Activated CD4-positive, alpha-beta T cell treated with anti-CD3 and anti-CD28 coated beads, Interleukin-2, amount 50 U/mL, for 4 hours (primary cell): ENCODE results near the gene KCNJ10.

ENCODE experiments used
- DNase-seq, 2 experiments: peaks; one replicate each; pipeline ENCODE4 v3.0.0-alpha.2; 2020

The KCNJ10 gene

DNA sequence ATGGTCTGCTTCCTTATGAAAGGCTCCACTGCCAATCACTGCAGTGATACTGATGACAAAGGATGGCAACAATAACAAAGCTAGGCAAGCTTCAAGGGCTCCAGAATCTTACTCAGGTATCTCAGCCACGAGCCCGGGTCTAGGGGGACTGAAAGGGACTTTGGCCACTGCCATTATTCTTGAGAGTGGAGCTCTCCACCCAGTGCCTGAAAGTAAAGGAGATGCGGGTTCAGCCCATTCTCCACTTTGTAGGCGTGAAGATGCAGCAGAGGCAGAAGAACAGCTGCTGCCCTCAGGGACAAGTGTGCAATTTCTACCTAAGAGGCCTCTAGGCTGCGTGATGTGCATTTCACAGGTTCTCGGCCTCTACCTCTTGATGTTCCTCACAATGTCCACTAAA lies 84.5 kb downstream of the KCNJ10 start:
- DNase-seq: no peak

DNA sequence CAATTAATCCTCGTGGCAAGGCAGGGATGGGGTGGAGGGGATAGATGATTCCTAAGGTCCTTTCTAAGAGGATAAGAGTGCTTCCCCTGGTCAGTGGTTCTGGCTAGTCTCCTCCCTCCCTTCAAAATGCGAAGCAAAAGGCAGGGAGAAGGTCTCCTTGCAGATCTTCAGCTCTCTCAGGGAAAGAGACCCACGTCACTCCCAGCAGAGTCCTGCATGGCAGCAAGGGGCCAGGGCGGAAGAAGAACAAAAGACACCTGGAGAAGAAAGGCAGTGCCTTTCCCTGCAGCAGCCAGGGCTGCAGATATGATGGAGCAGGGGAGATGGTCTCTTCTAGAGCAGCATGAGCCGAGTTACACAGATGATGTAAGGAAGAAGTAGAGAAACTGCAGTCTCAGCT lies 86.3 kb downstream of the KCNJ10 start:
- DNase-seq: no peak

DNA sequence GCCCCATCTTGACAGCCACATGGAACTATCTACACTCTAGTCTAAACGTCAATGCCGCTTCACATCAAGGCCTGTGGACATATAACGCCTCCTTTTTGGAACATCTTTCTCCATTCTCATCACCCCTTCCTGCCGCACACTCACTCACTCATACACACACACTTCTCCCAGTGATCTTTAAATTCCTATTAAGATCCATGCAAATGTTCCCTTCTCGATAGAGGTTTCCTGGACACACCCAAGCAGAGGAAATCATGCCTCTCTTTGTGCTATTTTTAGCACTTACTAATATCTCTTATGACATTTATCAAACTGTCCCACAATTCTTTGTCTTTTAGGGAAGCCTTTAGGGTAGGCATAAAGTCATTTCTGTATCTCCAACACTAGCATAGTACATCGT lies 87.7 kb downstream of the KCNJ10 start:
- DNase-seq: no peak

DNA sequence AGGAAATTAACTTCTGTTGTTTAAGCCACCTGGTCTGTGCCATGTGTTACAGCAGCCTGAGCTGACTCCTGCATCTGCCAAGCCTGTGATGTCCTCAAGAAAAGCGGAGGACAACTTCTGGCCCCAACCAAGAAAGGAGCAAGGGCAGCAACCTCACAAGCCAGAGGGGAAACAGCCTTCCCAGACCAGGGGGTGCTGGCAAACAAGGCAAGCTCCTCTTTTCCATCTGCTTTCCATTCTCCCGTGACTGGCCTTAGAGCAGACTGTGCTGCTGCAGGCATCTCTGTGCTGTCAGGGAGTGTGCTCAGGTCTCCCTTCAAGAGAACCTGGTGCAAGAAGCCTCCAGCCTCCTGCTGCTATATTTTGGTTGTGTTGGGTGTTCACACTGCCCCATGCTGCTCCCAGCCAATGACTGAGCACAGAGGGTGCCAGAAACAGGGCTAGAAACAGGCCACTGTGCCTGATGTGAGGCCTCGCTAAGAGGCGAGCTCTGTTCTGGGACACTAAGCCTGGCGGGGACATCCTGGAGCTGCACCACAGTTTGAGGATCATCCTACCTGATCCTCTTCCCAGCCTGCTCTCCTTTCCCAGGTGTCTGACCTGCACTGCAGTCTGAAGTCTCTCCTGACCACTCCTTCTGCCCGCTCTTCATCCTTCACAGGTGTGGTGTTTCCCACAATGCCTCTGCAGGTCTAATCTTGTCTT lies 88.5 kb downstream of the KCNJ10 start:
- DNase-seq: no peak

DNA sequence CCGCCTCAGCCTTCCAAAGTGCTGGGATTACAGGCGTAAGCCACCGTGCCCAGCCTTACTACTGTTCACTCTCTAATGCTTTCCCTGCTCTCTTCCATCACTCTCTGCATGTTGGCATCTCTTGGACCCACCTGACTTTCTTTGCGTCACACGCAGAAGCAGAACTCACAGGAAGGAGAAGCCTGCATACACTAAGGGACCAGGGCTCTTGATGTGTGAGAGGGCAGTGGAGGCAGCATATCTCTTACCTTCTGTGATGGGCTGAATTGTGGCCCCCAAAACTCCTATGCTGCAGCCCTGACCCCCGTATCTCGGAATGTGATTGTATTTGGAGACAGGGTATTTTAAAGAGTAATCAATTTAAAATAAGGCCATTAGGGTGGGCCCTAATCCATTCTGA lies 89.2 kb downstream of the KCNJ10 start:
- DNase-seq: no peak

DNA sequence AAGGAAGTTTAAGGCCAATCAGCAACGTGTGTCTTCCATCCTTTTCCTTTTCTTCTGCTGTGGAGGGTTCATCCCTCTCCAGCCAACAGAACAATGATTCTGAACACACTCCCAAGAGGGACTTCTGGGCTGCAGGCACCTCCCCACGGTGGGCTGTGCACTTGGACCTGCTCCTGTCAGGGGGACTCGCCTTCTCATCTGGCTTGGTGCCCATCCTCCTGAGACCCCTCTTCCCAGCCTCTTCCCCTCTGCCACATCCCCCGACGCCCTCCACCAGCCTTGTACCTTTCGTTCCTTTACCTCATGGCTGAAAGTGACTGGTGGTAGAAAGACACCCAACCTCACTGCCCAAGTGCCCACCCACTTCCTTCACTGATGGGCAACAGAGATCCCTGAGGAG lies 89.9 kb downstream of the KCNJ10 start:
- DNase-seq: no peak

DNA sequence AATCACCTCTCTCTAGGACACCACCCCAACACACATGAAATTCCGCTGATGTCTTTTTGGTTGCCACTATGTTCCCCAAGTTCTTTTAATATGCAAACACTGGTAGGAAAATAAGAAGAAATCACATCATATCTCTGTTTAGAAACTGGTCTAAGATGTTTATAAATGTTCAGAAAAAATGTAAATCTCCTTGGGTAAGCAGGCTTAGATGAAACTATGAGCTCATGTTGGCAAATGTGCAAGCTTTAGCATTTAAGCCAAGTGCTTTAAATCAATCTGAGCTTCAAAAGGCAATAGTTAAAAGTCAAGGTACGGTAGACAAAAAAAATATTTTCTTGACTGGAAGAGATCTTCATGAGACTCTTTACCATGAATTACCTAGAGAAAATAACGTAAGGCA lies 90.7 kb downstream of the KCNJ10 start:
- no peak for DNase-seq

DNA sequence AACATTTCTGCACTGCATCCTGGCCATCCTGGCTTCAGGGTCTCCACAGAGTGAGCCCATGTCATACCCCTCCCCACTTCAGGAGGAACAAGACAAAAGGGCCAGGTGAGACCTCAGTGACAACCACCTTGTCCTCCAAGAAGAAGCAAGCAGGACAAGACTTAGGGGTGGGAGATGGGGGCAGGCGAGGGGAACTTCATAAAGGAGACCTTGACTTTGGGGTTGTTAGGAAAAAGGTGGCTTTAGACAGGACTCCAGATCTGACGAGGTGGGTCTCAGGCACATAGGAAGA lies 91.9 kb downstream of the KCNJ10 start:
- no peak for DNase-seq

DNA sequence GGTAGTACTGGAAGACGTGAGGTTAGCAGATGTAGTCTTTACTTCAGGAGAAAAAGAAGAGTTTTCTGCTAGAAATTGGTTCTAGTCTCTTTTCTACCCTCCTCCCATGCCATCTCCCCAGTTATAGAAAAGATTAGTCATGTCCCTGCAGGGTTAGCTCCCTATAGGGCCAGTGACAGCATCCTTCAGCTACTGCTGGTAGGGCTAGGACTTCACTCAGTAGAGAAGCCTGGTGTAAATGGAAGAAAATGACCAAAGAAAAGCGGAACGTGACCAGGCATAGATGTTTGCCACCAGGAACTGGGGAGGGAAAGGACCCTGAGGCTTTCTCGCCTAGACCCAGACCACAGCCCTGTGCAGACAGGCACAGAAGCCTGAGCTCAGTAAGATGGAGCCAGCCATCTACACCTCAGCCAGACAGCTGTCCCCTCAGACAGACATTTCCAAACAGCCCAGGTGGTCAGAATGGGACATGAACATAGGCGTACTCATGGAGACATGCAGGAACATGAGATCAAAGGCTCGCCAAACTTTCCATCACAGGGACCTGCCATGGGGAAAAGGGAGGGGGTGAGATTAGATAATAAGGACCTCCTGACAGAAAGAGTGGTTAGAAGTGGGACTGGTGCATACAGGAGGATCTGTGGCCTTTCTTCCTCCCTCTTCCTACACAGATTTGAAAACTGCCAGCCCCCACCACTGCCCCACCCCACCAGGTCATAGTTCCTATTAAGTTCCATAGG lies 92.4 kb downstream of the KCNJ10 start:
- DNase-seq: no peak

DNA sequence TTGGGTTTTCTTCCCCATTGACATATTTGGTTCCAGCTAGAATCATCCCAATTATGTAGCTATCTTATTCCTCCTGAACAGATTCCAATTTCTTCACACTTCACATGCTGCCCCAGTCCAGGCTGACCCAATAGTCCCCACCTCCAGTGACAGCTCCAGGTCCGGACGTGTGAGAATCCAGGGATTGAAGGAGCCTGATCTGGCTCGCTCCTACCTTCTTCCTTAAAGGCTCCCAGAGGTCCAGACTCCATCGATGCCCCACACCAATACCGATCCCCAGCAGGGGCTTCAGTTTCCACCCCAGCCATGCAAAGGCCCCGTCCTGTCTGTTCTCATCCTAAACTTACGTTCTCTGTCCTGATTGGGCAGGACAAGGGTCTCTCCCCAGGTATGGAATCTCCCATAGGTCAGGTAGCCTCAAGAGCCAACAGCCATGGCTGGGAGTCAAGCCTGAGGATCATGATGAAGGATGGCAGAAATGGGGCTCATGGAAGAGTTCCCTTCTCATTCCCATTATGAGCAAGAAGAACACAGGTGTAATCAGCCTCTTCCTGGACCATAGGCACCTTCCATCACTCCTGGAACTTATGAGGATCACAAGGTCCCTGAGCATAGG lies 95.5 kb downstream of the KCNJ10 start:
- no peak for DNase-seq

DNA sequence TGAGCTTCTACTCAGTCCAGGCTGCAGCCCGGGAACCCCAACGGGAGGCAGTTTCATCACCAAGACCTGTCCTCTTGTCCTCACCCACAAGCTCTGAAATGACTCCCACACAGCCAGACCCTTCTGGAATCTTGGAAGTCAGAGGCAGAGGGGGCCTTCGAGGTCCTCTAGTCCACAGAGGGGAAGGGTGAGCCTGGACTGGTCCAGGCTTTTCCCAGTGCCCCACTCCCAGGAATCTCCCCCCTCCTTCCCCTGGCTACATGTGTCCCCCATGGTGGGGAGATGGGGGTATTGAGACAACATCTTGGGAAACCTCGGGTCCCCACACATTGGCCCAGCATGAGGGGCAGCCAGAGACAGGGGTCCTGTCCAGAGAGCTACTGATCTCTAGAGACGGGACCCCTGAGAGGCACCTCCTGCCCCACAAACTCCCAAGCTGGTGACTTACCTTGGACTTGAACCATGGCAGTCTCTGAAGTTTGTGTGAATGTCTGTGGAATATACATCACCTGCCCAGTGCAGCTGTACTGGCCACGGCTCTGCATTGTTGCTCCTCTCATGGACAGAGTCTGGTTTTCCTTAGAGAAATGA lies 96.5 kb downstream of the KCNJ10 start:
- no peak for DNase-seq

DNA sequence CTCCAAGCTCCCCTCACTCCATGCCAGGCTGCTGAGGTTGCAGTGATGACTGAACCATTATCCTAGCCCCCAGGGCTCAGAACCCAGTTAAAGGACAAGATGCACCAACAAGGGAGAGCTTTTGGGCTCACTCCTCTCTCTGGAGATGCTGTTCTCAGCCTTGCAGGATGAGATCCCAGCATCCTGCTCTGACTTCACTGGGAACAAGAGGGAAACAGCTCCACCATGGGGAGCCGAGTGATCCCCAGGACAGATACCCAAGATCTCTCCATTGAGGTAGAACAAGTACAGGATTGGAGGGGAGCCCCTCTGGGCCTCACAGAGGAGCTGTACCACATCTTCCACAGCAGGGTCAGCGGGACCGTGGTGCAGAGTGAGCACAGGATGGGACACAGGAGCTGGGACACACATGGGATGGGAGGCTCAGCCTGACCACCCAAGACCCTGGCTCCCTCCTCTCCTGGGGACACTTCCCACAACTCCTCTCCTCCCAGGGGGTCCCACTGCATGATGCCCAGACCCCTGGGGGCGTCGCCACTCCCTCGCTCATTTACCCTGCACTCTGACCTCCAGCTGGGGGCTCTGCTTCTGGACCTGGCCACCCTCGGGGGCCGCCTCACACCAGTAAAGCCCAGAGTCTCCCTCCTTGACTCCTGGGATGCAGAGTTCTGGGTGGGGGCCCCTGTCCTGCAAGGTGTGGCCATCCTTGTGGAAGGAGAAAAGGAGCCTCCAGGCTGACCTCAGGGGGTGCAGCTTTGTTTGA lies 97.3 kb downstream of the KCNJ10 start:
- DNase-seq: no peak

DNA sequence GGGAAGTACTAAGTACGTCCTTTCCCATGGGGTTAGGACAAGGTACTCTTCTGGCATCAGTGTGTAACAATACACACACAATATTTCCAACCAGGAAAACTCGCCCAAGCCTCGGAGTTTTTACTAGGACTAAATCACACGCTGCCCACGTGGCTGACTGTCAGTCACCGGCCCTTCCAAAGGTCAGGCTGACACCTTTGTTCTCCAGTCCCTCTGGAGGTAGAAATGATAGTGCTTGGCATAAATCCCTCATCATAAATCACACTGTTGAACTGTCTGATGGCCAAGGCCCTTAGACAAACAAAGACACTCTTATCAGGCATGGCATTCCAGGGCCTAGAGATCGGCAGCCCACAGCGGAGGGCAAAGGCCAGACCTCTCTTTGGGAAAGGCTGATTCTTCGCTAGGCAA lies 99.0 kb downstream of the KCNJ10 start:
- no peak for DNase-seq

DNA sequence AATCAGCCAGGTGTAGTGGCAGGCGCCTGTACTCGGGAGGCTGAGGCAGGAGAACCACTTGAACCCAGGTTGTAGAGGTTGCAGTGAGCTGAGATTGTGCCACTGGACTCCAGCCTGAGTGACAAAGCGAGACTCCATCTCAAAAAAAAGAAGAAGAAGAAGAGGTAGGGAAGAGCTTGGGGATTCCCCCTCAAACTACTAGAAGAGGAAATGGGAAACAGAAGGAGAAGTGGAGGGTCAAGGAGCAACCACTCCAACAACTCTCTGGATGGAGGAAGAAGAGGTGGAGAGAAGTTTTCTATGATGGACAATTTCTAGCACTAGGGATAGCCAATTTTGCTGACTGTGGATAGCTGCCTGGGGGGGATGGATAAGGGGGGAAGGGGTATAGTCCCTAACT lies 101.1 kb downstream of the KCNJ10 start:
- no peak for DNase-seq

DNA sequence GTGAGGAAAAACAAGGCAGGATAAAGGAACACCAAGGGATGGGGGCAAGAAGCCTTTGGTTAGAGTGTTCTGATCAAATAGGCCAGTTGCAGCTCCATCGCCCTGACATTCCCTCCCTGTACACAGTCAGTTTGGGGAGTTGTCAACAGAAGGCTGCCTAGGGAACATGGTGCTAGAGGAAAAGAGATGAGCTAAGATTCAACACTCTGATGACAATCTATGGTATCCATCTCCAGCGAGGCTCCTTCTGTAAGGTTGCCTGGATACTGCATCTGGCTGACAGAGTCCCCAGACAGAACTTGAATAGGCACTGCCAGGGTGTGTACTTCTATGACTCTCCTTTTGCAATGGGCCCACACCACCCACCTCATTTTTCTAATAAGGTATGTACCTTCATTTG lies 104.7 kb downstream of the KCNJ10 start:
- no peak for DNase-seq

DNA sequence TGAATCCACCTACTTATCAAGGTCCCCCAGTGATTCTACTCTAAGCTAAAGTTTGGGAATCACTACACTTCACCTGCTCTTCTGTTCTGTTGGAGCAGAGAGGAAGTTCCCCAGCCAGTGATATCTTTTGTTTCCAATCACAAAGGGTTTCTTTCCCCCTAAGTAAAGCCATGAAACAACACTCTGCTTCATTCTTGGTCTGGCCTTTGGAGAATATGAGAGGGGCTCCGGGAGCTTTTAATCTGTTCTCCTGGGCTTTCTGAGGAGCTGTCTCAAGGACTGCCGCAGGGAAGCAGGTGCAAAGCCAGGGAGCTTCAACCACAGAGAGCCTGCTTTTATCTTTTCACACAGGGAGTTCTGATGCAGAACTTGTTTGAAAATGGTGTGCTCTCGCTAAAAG lies 105.8 kb downstream of the KCNJ10 start:
- DNase-seq: no peak

DNA sequence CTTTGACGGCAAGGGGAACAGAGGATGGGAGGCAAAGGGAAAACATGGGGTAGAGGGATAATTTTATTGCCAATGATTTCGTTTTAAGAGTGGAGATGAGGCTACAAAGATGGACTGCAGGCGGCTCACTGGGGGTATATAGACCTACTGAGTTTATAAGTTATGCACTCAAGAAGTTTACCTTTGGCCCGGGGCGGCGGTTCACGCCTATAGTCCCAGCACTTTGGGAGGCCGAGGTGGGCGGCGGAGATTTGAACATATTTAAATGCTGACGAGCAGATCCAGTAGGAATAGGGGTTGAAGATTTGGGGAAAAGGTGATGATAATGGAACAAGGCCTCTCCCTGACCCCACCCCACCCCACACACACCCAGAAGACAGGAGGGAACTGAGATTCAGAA lies 107.8 kb downstream of the KCNJ10 start:
- DNase-seq: no peak

DNA sequence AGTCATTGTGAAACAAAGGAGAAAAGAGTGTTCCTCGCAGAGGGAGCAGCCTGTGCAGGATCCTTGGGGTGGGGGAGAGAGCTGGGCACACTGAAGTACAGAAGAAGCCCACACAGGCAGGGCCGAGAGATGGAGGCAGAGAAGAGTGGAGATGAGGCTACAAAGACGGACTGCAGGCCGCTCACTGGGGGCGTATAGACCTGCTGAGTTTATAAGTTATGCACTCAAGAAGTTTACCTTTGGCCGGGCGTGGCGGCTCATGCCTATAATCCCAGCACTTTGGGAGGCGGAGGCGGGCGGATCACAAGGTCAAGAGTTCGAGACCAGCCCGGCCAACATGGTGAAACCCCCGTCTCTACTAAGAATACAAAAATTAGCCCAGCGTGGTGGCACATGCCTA lies 108.3 kb downstream of the KCNJ10 start:
- no peak for DNase-seq

DNA sequence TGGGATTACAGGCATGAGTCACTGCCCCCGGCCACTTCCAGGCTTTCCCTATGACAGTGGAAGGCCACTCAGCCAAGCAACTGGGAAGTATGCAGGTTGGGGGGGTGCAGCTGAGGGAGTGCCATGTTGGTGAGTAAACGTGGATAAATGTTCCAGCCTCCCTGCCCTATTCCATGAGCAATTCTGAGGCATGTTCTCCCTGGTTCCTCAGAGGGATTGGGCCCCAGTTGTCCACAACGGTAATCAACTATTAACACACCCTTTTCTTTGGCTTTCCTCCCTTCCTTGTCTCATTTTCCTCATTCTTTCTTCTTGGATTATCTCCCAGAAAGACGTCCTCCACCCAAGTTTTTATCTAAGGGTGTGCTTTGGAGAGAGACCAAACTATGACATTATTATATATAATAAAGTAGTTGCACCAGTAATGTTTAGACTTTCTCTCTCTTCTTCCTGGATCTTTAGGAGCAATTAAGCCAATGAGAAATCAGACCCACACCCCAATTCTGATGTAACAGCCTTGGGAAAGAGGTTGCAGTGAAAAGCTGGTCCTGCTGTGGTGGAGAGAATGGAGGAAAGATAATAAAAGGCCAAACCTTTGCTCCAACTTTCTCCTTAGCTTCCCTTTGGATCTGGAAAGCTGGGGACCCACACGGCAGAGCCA lies 109.1 kb downstream of the KCNJ10 start:
- no peak for DNase-seq

DNA sequence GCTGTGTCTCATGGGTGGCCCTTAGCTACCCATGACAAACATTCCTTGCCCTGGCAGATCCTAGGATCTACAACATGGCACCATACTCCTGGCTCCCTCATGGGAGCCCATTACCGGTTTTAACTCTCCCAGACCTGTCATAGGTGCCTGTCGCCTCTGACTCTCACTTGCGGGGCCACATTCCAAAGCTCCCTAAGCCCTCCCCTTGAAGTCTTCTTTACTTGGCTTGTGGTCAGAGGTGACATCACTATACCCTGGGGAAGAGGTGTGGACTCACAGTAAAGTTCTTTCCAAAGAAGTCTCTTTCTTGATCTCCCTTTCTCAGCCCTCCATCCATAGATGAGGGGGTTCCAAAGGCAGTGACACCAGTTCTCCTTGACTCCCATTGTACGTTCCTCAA lies 110.5 kb downstream of the KCNJ10 start:
- no peak for DNase-seq

DNA sequence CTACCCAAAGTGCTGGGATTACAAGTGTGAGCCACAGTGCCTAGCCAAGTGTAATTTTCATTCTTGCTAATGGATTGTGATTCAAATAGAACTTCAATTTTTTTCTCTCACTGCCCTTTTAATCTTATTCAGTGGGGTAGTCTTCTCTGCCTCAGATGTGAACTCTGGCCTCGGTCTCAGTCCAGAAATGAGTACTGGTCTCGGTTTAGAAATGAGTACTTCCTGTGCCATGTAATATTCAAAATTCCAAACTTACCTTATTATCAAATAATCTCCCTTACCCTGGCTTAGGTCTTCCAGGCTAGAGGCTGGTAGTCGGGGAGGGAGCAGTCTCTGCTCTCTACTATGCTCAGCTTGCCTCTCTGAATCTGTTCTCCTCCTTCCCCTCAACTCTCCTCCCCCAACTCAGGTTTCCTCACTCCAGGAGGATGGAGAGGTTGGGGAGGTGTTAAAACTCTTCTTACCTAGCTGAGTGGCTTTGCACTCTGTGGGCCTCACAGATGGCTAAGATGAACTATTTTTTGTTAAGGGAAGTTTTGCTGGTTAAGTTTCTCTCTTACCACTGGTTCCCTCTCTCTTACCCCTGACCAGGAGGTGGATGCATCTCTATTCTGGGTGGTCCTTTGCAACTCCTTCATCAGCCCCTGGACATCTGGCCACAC lies 111.1 kb downstream of the KCNJ10 start:
- DNase-seq: no peak

DNA sequence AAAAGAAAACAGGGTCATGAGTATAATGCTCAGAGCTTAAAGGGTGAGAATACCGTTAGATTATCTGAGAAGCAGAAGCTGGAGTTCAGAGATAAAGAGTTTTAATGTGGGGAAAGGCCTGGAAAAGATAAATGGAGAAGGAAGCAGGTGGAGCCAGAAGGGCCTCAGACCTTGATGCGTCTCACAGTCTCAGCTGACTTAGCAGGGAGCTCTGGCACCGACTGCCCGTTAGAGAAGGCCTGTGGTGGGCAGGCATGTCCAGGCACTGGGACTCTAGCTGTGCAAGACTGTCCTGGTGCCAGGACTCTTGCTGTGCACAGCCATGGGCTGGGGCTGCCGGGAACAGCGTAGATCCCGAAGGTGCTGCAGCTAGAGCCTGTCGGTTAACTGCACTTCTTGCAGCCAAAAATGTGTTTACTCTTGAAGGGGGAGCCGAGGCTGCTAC lies 112.1 kb downstream of the KCNJ10 start:
- DNase-seq: no peak
